ENCODE results near the gene PITX1. TPM values are rescaled to one million over a fixed set of nuclear protein-coding genes. Genes with fewer than 3 reads are reported as not detected.

Gene PITX1
- total and polyA plus RNA-seq, 2 of the 13 experiments (the other 11 are each of a cell fraction or from before 2014, with no cell fraction given), result 11.7 to 20.2 TPM

DNA sequence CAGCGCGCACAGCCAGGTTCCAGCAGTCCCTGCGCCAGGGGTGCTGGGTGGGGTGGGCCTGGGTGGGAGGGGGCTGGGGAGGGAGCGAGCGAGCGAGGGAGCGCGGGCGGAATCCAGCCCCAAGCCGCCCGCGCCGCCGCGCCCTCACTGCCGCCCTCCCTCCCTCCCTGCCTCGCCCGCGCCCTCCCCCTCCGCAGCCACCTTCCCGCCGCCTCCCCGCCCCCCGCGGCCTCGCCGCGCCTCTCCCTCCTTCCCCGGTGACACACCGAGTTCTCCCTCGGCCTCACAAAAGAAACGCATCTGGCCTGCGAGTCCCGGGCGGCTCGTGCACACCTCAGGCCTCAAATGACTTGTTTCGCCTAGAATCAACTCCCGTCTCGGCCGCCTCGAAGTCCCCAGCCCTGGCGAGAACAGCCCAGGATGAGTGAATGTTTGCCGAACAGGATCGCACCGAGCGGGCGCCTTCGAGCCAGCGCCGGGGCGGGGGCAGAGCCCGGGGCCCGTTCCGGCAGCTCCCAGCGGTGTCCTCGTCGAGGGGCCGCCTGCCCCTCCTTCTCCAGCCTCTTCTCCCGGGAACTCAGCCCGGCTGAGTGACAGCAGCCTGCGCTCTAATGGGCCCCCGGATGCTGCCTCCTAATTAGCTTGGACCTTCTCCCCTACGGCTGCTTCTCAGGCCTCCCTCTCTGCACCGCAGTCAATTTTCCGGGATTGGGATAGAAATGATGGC, 371 bp upstream of the PITX1 start (continued):
- TF ChIP-seq, protein P1, sequence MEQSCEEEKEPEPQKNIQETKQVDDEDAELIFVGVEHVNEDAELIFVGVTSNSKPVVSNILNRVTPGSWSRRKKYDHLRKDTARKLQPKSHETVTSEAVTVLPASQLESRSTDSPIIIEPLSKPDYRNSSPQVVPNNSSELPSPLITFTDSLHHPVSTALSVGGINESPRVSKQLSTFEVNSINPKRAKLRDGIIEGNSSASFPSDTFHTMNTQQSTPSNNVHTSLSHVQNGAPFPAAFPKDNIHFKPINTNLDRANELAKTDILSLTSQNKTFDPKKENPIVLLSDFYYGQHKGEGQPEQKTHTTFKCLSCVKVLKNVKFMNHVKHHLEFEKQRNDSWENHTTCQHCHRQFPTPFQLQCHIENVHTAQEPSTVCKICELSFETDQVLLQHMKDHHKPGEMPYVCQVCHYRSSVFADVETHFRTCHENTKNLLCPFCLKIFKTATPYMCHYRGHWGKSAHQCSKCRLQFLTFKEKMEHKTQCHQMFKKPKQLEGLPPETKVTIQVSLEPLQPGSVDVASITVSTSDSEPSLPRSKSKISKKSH (CRISPR knock-in tag; IDR thresholded peaks at IDR 0.05; ENCODE audit: borderline replicate concordance), result 0 out of 2 replicates have a peak, but pooled peaks have one; percentile 18
- TF ChIP-seq ZNF777 (CRISPR knock-in tag; IDR thresholded peaks at IDR 0.05) (peak; percentile 92), ZNF605 (CRISPR knock-in tag; IDR thresholded peaks at IDR 0.05) (peak; percentile 16; the same call in 1 of the 2 replicates)

DNA sequence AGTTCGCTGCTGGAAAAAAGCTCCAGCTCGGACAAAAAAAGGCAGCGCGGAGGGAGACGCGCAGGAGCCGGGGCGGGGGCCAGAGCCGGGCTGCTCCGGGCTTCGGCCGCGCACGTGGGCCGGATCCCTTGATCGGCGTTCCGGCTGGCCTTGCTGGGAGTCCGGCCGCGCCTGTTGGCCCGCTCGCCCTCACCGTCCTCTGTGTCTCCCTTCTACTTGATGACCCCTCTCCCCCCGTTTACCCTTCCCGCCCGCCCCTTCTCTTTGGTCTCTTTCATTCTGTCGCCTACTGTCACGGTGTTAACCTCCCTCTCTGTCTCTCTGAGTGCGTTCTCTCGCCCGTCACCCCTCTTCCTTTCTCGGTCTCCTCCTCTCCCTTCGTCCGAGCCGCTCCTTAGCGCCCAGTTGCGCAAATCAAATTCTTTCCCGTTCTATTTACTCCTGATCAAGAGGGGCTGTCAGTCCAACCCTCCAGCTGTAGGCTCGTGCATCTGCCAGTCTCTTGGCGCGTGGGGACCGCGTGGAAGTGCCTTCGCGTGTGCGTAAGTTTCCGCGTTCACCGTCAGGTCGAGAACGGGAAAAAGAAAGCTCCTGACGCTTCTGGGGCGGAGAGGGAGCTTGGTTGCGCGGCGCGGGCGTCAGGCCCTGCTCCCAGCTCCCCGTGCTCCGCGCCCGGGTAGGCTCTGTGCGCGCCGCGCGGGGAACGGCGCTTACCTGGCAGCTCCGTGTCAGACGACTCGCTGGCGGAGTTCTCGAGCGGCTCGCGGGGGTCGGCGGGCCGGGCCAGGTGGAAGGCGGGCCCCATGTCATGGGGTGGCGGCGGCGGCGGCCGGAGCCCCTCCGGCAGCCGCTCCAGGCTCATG, 798 bp downstream of the PITX1 start:
- Histone ChIP-seq H3K4me3 (replicated peaks in 1 of 3; ENCODE audit: insufficient read depth in 1 of 3, low read depth in 2 of 3, low read length in 3 of 3) (peak overlapping the region; percentile 83 to 93 (median 89)), H3K36me3 (replicated peaks in 1 of 2; ENCODE audit: control insufficient read depth in 1 of 2, insufficient read depth in 2 of 2, low read length in 2 of 2) (peaks cover 3 to 14% of the 10 kb centered on the region in 2 experiments; a peak in 3 of 5 replicates), H3K9me3 (ENCODE audit: low read length) (no peaks in the 10 kb centered on the region), H3K27ac (ENCODE audit: extremely low read length, insufficient read depth, low read length) (peak overlapping the region; percentile 90), H4K20me1 (ENCODE audit: insufficient read depth, low read length) (no peaks in the 10 kb centered on the region), H3K79me2 (ENCODE audit: insufficient read depth, low read length) (peaks cover 26% of the 10 kb centered on the region), H2AFZ (ENCODE audit: low read length) (no peak overlapping the region), H3K9ac (ENCODE audit: insufficient read depth, low read depth, low read length) (peak overlapping the region; percentile 93), H3K27me3 (ENCODE audit: control insufficient read depth in 1 of 2, insufficient read depth in 2 of 2, low read length in 2 of 2) (no peaks in the 10 kb centered on the region), H3K4me2 (ENCODE audit: low read depth, low read length) (peak overlapping the region; percentile 83), H3K4me1 (ENCODE audit: insufficient read depth, low read length) (peaks cover 21% of the 10 kb centered on the region)
- ChIA-PET CTCF (ENCODE audit: low intra/inter-chr PET ratio, low total read pairs) (no interaction called here), POLR2A (interaction anchor here (0.7 to 1.6 kb wide), 6 partner anchors 68 to 159 kb away, joined by 3 to 15 read pairs (median 3); partner anchors contain the start of gene PCBD2)
- intact Hi-C loops (cut with micrococcal nuclease; ENCODE audit: unreplicated experiment), result loop anchor here (1.0 to 5.0 kb wide), 3 partner anchors 66 to 159 kb away; partner anchors contain the start of gene CATSPER3
- BruUV-seq (replicated peaks), result no TSS peak
- FAIRE-seq (no peak), ATAC-seq (peak; percentile 26), DNase-seq (ENCODE audit: low spot score) (peak; percentile 18)
- WGBS (ENCODE audit: low lambda C conversion rate), result 3% methylated on average over 38 of the region's 89 CpGs
- in situ Hi-C loops (cut with HindIII; ENCODE audit: extremely low pct_ligation_motif_present, low pct_unique_long_range_greater_than_20kb), result loop anchor here (10.0 kb wide), 2 partner anchors 152 to 302 kb away; no protein-coding TSS in a partner anchor
- TF ChIP-seq ZKSCAN5 (CRISPR knock-in tag; IDR thresholded peaks at IDR 0.05) (no peak), PCBP1 (IDR thresholded peaks at IDR 0.05; ENCODE audit: borderline replicate concordance, low read depth, low read length) (0 out of 2 replicates have a peak, but pooled peaks have one; percentile 48), ZNF354B (CRISPR knock-in tag; IDR thresholded peaks at IDR 0.05) (no peak), ZFP62 (CRISPR knock-in tag; IDR thresholded peaks at IDR 0.05) (no peak), ZNF570 (CRISPR knock-in tag; IDR thresholded peaks at IDR 0.05; ENCODE audit: borderline replicate concordance) (no peak), ETV5 (CRISPR knock-in tag; IDR thresholded peaks at IDR 0.05; ENCODE audit: borderline replicate concordance) (peak; percentile 34; the same call in 1 of the 2 replicates), CEBPG (CRISPR knock-in tag; IDR thresholded peaks at IDR 0.05) (peak; percentile 44; the same call in 1 of the 2 replicates), ISX (CRISPR knock-in tag; conservative IDR thresholded peaks at IDR 0.05) (0 out of 2 replicates have a peak, but pooled peaks have one; percentile 55), NFKBIZ (CRISPR knock-in tag; IDR thresholded peaks at IDR 0.05) (no peak), TAF1 (CRISPR knock-in tag; IDR thresholded peaks at IDR 0.05) (peak; percentile 60), NR2F1 (CRISPR knock-in tag; IDR thresholded peaks at IDR 0.05) (no peak)
- TF ChIP-seq, protein P2, sequence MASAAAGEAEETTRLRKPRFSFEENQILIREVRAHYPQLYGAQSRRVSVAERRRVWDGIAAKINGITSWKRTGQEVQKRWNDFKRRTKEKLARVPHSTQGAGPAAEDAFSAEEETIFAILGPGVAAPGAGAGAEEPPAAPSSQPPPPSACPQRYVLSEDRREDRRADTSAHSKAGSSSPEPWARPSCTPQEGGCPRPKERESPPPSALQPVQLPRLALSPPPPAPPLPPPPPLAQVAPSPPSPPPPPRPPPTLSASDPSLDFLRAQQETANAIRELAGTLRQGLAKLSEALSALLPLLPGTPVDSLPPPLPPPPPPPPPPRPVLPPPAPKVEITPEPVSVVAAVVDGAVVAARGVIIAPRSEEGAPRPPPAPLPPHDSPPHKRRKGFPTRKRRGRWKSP (CRISPR knock-in tag; IDR thresholded peaks at IDR 0.05), result peak; percentile 92
- TF ChIP-seq, protein P3, sequence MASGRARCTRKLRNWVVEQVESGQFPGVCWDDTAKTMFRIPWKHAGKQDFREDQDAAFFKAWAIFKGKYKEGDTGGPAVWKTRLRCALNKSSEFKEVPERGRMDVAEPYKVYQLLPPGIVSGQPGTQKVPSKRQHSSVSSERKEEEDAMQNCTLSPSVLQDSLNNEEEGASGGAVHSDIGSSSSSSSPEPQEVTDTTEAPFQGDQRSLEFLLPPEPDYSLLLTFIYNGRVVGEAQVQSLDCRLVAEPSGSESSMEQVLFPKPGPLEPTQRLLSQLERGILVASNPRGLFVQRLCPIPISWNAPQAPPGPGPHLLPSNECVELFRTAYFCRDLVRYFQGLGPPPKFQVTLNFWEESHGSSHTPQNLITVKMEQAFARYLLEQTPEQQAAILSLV (CRISPR knock-in tag; IDR thresholded peaks at IDR 0.05; ENCODE audit: borderline replicate concordance), result 0 out of 2 replicates have a peak, but pooled peaks have one; percentile 9
